CD4-positive, alpha-beta T cell treated with Interleukin-17A for 1 hour (primary cell): ENCODE data around the gene VAPA.

Experiments
- DNase-seq: peaks from one replicate; pipeline ENCODE4 v3.0.0-alpha.2; 2020

The VAPA gene

GRCh38 chr18:9944805-9945204 is 31.0 kb downstream of the VAPA start:
- no peak for DNase-seq

GRCh38 chr18:9946831-9947230 is 33.0 kb downstream of the VAPA start:
- DNase-seq, result no peak

- no peak for DNase-seq
These were observed 33.4 kb downstream of the VAPA start for GRCh38 chr18:9947248-9947647.

- DNase-seq, result no peak
These were observed 35.5 kb downstream of the VAPA start for GRCh38 chr18:9949315-9949714.

- DNase-seq, result no peak
These were observed 36.0 kb downstream of the VAPA start for GRCh38 chr18:9949861-9950260.

GRCh38 chr18:9950289-9951016 is 36.6 kb downstream of the VAPA start:
- no peak for DNase-seq

GRCh38 chr18:9951022-9951859 is 37.4 kb downstream of the VAPA start:
- DNase-seq, result peak; percentile 28

- no peak for DNase-seq
These were observed 39.0 kb downstream of the VAPA start for GRCh38 chr18:9952633-9953416.

- no peak for DNase-seq
These were observed 45.1 kb downstream of the VAPA start for GRCh38 chr18:9958861-9959399.

GRCh38 chr18:9959564-9959963 is 45.7 kb downstream of the VAPA start:
- no peak for DNase-seq

- DNase-seq, result no peak
These were observed 46.6 kb downstream of the VAPA start for GRCh38 chr18:9960258-9960904.

GRCh38 chr18:9961041-9961440 is 47.2 kb downstream of the VAPA start:
- no peak for DNase-seq

GRCh38 chr18:9965711-9966624 is 52.2 kb downstream of the VAPA start:
- DNase-seq, result no peak

GRCh38 chr18:9968081-9968848 is 54.4 kb downstream of the VAPA start:
- DNase-seq, result no peak

- DNase-seq, result no peak
These were observed 55.4 kb downstream of the VAPA start for GRCh38 chr18:9969247-9969646.

GRCh38 chr18:9971313-9971920 is 57.6 kb downstream of the VAPA start:
- DNase-seq, result peak; percentile 71

- DNase-seq, result no peak
These were observed 59.7 kb downstream of the VAPA start for GRCh38 chr18:9973470-9973869.

- no peak for DNase-seq
These were observed 60.6 kb downstream of the VAPA start for GRCh38 chr18:9974279-9974915.

- DNase-seq, result no peak
These were observed 61.8 kb downstream of the VAPA start for GRCh38 chr18:9975658-9976057.

- DNase-seq, result no peak
These were observed 68.9 kb downstream of the VAPA start for GRCh38 chr18:9982711-9983110.
